ENCODE results near the gene SNX1. TPM values are rescaled to one million over a fixed set of nuclear protein-coding genes. Genes with fewer than 3 reads are reported as not detected.

The SNX1 gene
- total and polyA plus RNA-seq, 2 of the 8 experiments (the other 6 are each of a cell fraction or from before 2014, with no cell fraction given): 27.9 to 59.8 TPM

DNA sequence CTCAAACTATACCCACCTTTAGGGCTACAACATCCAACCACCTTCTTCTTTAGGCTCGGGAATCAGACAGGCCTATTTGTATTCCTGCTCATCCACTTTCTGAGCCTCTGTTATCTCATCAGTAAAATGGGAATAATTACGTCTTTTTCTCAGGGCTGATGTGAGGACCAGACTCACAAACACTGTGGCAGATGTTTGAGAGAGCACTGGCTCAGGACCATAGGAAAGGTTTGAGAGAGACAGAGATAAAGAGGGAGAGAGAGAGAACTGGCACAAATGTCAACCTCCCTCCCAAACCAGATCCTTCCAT, 44.7 kb upstream of the SNX1 start:
- H3K18ac ChIP-seq (ENCODE audit: extremely low read depth, low read length): no peak overlapping the region
- no peak overlapping the region for H3K9ac ChIP-seq (replicated peaks in 1 of 4; ENCODE audit: extremely low read depth in 1 of 4, low read depth in 3 of 4, low read length in 3 of 4)
- no peak overlapping the region for H4K5ac ChIP-seq (ENCODE audit: insufficient read length, low read depth, low read length)
- H3K27ac ChIP-seq (ENCODE audit: low read depth, low read length): no peak overlapping the region
- peaks cover 4% of the 10 kb centered on the region; the same call in 1 of the 2 replicates for H3K23me2 ChIP-seq (ENCODE audit: low read depth, low read length)
- no peak overlapping the region for H3K23ac ChIP-seq (ENCODE audit: insufficient read length)
- no peak overlapping the region for H2BK120ac ChIP-seq (replicated peaks; ENCODE audit: low read depth, low read length)
- 84% methylated on average over 2 of the region's 2 CpGs; no CpG with 5 or more reads in 1 of the 2 experiments for WGBS, 2 experiments (ENCODE audit: extremely low coverage in 1 of 2, insufficient coverage in 1 of 2, insufficient read length in 1 of 2, insufficient replicate concordance in 2 of 2, low coverage in 1 of 2, low lambda C conversion rate in 2 of 2, missing lambda C conversion rate in 1 of 2)
- CTCF ChIA-PET (ENCODE audit: partially characterized antibody): interaction anchor here (0.6 to 7.7 kb wide), 6 partner anchors 17 to 299 kb away, joined by 3 to 62 read pairs (median 6); no protein-coding TSS in a partner anchor
- no peak overlapping the region for H2AFZ ChIP-seq (ENCODE audit: low read length)
- TF ChIP-seq RBBP5 (IDR thresholded peaks at IDR 0.05; ENCODE audit: borderline replicate concordance, low read depth, low read length) (no peak), JUN (IDR thresholded peaks at IDR 0.05; ENCODE audit: low read depth, low read length) (no peak), CTBP2 (IDR thresholded peaks at IDR 0.05; ENCODE audit: borderline replicate concordance, insufficient read depth, insufficient read length, low read length) (no peak)
- H3K79me2 ChIP-seq (ENCODE audit: control insufficient read depth in 1 of 2, insufficient read depth in 2 of 2, low read length in 2 of 2): no peaks in the 10 kb centered on the region
- H2BK15ac ChIP-seq (ENCODE audit: low read length): no peak overlapping the region
- no peaks in the 10 kb centered on the region for H3K36me3 ChIP-seq (ENCODE audit: control insufficient read depth in 2 of 4, insufficient read depth in 4 of 4, low read length in 3 of 4)
- H3K9me3 ChIP-seq (ENCODE audit: insufficient read depth in 2 of 2, low read depth in 1 of 2, low read length in 1 of 2): no peaks in the 10 kb centered on the region
- H3K4me1 ChIP-seq (replicated peaks in 1 of 4; ENCODE audit: control insufficient read depth in 3 of 4, insufficient read depth in 4 of 4, low read length in 3 of 4): peaks cover 0 to 10% (median 5%) of the 10 kb centered on the region in 4 experiments; a peak in 3 of 7 replicates
- POLR2A ChIA-PET (ENCODE audit: partially characterized antibody): no interaction called here
- H3K4me3 ChIP-seq (ENCODE audit: extremely low read depth in 1 of 4, insufficient read depth in 2 of 4, low read depth in 3 of 4, low read length in 4 of 4): no peak overlapping the region
- no peak overlapping the region for H4K8ac ChIP-seq (ENCODE audit: extremely low read depth, insufficient read depth, low read length)
- H3K14ac ChIP-seq (ENCODE audit: insufficient read length): no peak overlapping the region
- H3K4ac ChIP-seq (replicated peaks; ENCODE audit: insufficient read length, low read depth, low read length): no peak overlapping the region
- no peak overlapping the region for H2BK12ac ChIP-seq (ENCODE audit: low read depth, low read length)
- no peak overlapping the region for H3K56ac ChIP-seq (replicated peaks; ENCODE audit: insufficient read length, low read depth, low read length)
- no peak overlapping the region for H2BK5ac ChIP-seq (ENCODE audit: low read depth, low read length)
- FAIRE-seq (no peak), DNase-seq (ENCODE audit: low read depth in 1 of 2, low spot score in 2 of 2) (no peak)
- no peak overlapping the region for H2AK5ac ChIP-seq (ENCODE audit: low read depth, low read length)
- H3K27me3 ChIP-seq (replicated peaks in 1 of 4; ENCODE audit: control insufficient read depth in 3 of 4, extremely low read depth in 1 of 4, insufficient read depth in 3 of 4, low read length in 3 of 4): peaks cover 0 to 14% (median 7%) of the 10 kb centered on the region in 4 experiments; a peak in 5 of 7 replicates
- no peaks in the 10 kb centered on the region for H4K20me1 ChIP-seq (replicated peaks in 1 of 2; ENCODE audit: control insufficient read depth in 1 of 2, insufficient read depth in 2 of 2, low read length in 2 of 2)
- no peak overlapping the region for H4K91ac ChIP-seq (replicated peaks; ENCODE audit: insufficient read length, low read length)
- no peaks in the 10 kb centered on the region for H3K79me1 ChIP-seq (ENCODE audit: low read depth, low read length)
- no peak overlapping the region for H3K4me2 ChIP-seq (ENCODE audit: insufficient read depth in 1 of 2, low read depth in 2 of 2, low read length in 2 of 2)
- no peak overlapping the region for H2BK20ac ChIP-seq (ENCODE audit: low read length)

All from H1 (cell line).